Measurements from ENCODE around the gene DMD. TPM values are rescaled to one million over a fixed set of nuclear protein-coding genes. Genes with fewer than 3 reads are reported as not detected.

Gene DMD
- total and polyA plus RNA-seq, 2 of the 8 experiments (the other 6 are each of a cell fraction or from before 2014, with no cell fraction given), result 4.8 to 7.4 TPM

- H4K8ac ChIP-seq (ENCODE audit: extremely low read depth, insufficient read depth, low read length), result no peak overlapping the region
- no peak overlapping the region for H2BK120ac ChIP-seq (replicated peaks; ENCODE audit: low read depth, low read length)
- no peaks in the 10 kb centered on the region for H3K9me3 ChIP-seq (ENCODE audit: insufficient read depth in 2 of 2, low read depth in 1 of 2, low read length in 1 of 2)
- H2BK5ac ChIP-seq (ENCODE audit: low read depth, low read length), result no peak overlapping the region
- H3K4me2 ChIP-seq (ENCODE audit: insufficient read depth in 1 of 2, low read depth in 2 of 2, low read length in 2 of 2), result no peak overlapping the region
- no peak overlapping the region for H3K27ac ChIP-seq (ENCODE audit: low read depth, low read length)
- no peak overlapping the region for H3K14ac ChIP-seq (ENCODE audit: insufficient read length)
- 90% methylated on average over 5 of the region's 5 CpGs; no CpG with 5 or more reads in 1 of the 2 experiments for WGBS, 2 experiments (ENCODE audit: extremely low coverage in 1 of 2, insufficient coverage in 1 of 2, insufficient read length in 1 of 2, insufficient replicate concordance in 2 of 2, low coverage in 1 of 2, low lambda C conversion rate in 2 of 2, missing lambda C conversion rate in 1 of 2)
- H3K79me2 ChIP-seq (ENCODE audit: control insufficient read depth in 1 of 2, insufficient read depth in 2 of 2, low read length in 2 of 2), result no peaks in the 10 kb centered on the region
- no peak for FAIRE-seq
- H3K23me2 ChIP-seq (ENCODE audit: low read depth, low read length), result no peaks in the 10 kb centered on the region
- ChIA-PET CTCF (ENCODE audit: partially characterized antibody) (no interaction called here), POLR2A (ENCODE audit: partially characterized antibody) (no interaction called here)
- no peak overlapping the region for H2BK15ac ChIP-seq (ENCODE audit: low read length)
- H2BK12ac ChIP-seq (ENCODE audit: low read depth, low read length), result no peak overlapping the region
- no peaks in the 10 kb centered on the region for H4K20me1 ChIP-seq (replicated peaks in 1 of 2; ENCODE audit: control insufficient read depth in 1 of 2, insufficient read depth in 2 of 2, low read length in 2 of 2)
- H3K18ac ChIP-seq (ENCODE audit: extremely low read depth, low read length), result no peak overlapping the region
- H3K56ac ChIP-seq (replicated peaks; ENCODE audit: insufficient read length, low read depth, low read length), result no peak overlapping the region
- no peak overlapping the region for H4K91ac ChIP-seq (replicated peaks; ENCODE audit: insufficient read length, low read length)
- H2BK20ac ChIP-seq (ENCODE audit: low read length), result no peak overlapping the region; the same call in 1 of the 2 replicates
- no peak overlapping the region for H4K5ac ChIP-seq (ENCODE audit: insufficient read length, low read depth, low read length)
- H3K27me3 ChIP-seq (replicated peaks in 1 of 4; ENCODE audit: control insufficient read depth in 3 of 4, extremely low read depth in 1 of 4, insufficient read depth in 3 of 4, low read length in 3 of 4), result no peaks in the 10 kb centered on the region
- no peak overlapping the region for H3K9ac ChIP-seq (replicated peaks in 1 of 4; ENCODE audit: extremely low read depth in 1 of 4, low read depth in 3 of 4, low read length in 3 of 4)
- H3K4me3 ChIP-seq (ENCODE audit: extremely low read depth in 1 of 4, insufficient read depth in 2 of 4, low read depth in 3 of 4, low read length in 4 of 4), result no peak overlapping the region
- no peaks in the 10 kb centered on the region for H3K79me1 ChIP-seq (ENCODE audit: low read depth, low read length)
- H3K23ac ChIP-seq (ENCODE audit: insufficient read length), result no peak overlapping the region
- no peak overlapping the region for H2AK5ac ChIP-seq (ENCODE audit: low read depth, low read length)
- H2AFZ ChIP-seq (ENCODE audit: low read length), result no peak overlapping the region
- no peak overlapping the region for H3K4ac ChIP-seq (replicated peaks; ENCODE audit: insufficient read length, low read depth, low read length)
- no peak for DNase-seq (ENCODE audit: low read depth in 1 of 2, low spot score in 2 of 2)
- no peaks in the 10 kb centered on the region for H3K36me3 ChIP-seq (ENCODE audit: control insufficient read depth in 2 of 4, insufficient read depth in 4 of 4, low read length in 3 of 4)
- no peaks in the 10 kb centered on the region for H3K4me1 ChIP-seq (replicated peaks in 1 of 4; ENCODE audit: control insufficient read depth in 3 of 4, insufficient read depth in 4 of 4, low read length in 3 of 4)
- TF ChIP-seq PHF8 (conservative IDR thresholded peaks at IDR 0.05; ENCODE audit: low read depth, low read length) (no peak), CTCF (IDR thresholded peaks at IDR 0.05; ENCODE audit: control extremely low read depth in 1 of 3, insufficient read depth in 1 of 3, low read depth in 1 of 3, low read length in 3 of 3) (no peak), SAP30 (IDR thresholded peaks at IDR 0.05; ENCODE audit: insufficient read depth, insufficient replicate concordance, low read length) (no peak), HDAC2 (IDR thresholded peaks at IDR 0.05; ENCODE audit: borderline replicate concordance in 1 of 2, low read depth in 2 of 2, low read length in 2 of 2) (no peak), RBBP5 (IDR thresholded peaks at IDR 0.05; ENCODE audit: borderline replicate concordance, low read depth, low read length) (no peak), SIRT6 (IDR thresholded peaks at IDR 0.05; ENCODE audit: low read length) (no peak), POU5F1 (IDR thresholded peaks at IDR 0.05; ENCODE audit: low read depth, low read length) (no peak), POLR2A (IDR thresholded peaks at IDR 0.05; ENCODE audit: control extremely low read depth in 1 of 2, low read depth in 2 of 2, low read length in 2 of 2) (no peak), NANOG (IDR thresholded peaks at IDR 0.05; ENCODE audit: insufficient read depth, low read depth, low read length, poor library complexity, severe bottlenecking) (no peak), TBP (IDR thresholded peaks at IDR 0.05; ENCODE audit: low read depth, low read length) (no peak), MAX (IDR thresholded peaks at IDR 0.05) (no peak), TAF1 (IDR thresholded peaks at IDR 0.05; ENCODE audit: low read depth, low read length) (no peak)
These were observed 686.1 kb downstream of the DMD start for GRCh38 chrX:32525234-32525633.

All from H1 (cell line).